Hindlimb muscle (tissue), 1 donor: Measurements from ENCODE around the gene GABRB2. TPM values are rescaled to one million over a fixed set of nuclear protein-coding genes. Genes with fewer than 3 reads are reported as not detected.
"Not testable (repeated sequence)": the region's sequence is repeated elsewhere in the genome, so short reads cannot be mapped to it uniquely, and the experiment has no call there.

Experiments used
- DNase-seq: peaks from one replicate; pipeline ENCODE4 v3.0.0-alpha.2; 2013
- polyA plus RNA-seq: library from polyadenylated mRNA; unstranded; fragments of 120-200 nt; gene quantifications from one replicate; pipeline ENCODE4 v1.2.1, GENCODE V29; 2013; ENCODE audit not compliant: insufficient read length

GABRB2 gene
- polyA plus RNA-seq, 1 donor: 0.18 TPM

DNA sequence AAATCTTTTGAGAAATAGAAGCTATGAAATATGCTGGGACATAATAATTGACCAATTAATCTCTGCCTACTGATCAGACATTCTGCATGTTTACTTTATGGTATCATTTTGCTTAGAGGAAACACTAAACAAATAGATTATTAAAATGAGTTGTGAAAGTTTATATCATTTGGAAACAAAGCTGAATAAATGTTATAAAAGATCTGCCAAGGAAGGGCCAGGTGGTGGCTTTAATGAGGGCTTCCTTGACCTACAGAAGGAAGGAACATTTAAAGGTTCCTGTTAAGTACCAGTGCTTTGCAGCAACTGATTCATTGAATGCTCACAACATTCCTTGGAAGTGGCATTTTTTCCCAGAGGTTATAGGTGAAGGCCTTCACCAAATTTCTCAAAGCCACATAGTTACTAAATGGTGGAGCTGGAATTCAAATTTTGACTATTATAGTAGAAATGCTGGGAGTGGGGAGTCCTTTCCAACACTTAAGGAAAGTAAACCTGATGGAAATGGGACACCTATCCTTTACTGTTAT, 250.7 kb downstream of the GABRB2 start:
- no peak for DNase-seq

DNA sequence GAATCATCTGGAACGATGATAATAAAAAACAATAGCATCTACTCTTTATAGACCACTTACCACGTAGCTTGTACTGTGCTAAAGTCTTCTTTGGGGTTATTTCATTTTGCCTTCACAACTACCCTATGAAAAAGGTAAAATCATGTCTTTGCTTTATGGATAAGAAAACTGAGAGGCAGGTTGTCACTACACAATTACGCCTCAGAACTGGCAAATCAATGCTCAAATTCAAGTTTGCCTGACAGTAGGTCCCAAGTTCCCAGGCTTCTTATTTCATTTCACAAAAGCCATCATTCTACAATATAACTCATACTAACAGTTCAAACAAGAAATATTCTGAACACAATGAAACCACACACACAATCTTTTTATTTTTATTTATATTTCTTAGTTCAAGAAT, 258.5 kb downstream of the GABRB2 start:
- DNase-seq: no peak

DNA sequence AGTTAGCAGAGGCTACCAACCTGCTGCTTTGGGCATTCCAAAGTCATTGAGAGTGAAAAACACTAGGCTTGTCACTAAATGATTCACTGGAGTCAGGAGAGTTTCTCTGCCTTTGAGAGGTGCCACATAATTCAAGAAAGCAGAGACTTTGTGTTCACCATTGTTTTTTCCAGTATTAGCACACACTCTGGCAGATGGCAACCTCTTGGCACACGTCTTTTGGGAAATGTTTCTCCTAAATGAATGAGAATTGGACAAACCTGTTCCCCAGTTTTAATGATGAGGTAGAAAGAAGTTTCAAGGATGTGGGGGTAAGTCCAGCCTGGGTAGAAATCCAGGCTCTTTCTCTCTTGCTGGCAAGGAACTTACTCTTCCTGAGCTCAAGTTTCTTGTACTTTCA, 259.1 kb downstream of the GABRB2 start:
- no peak for DNase-seq

DNA sequence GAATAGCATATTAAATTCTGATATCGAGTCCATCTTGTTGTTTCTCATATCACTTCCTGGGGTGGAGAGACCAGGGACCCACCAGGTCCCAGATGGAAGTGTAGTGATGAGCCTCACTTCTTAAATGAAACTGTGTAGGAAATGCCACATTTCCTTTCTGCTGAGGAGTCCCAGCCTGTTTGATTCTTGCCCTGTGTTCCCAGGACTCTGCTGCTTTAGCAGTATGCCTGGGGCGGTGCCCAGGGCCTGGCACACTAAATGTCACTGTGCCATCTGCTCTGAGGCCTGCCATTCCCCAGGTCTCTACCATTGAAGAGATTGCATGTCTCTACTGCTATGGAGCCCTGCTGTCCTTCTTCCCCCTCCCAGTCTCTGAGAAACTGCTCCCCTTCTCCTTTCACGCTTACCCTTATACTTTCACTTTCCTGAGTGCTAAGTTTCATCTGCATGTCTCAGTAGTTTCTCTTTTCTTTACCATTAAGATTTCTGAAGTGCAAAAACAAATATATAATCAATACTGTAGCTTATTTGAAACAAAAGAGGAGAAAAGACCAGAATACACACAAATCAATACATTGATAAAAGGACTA, 260.4 kb downstream of the GABRB2 start:
- DNase-seq: no peak

DNA sequence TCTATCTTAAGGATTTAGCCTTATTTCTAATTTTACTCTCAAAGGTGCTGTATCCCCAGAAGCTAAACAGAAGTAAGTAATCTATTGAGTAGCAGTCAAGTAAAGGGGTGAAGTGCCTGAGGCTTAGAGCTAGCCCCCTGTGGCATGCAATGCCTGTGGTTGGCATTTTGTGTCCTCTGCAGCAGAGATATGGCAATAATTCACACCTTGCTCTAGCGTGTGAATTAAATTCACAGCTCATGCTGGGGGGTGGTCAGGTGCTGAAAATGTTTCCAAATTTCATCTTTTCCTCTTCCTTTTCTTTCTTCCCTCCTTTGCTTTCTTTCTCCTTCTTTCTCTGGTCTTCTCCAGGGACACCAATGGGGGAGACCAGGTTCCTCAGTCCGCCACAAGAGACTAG, 262.1 kb downstream of the GABRB2 start:
- DNase-seq: no peak

DNA sequence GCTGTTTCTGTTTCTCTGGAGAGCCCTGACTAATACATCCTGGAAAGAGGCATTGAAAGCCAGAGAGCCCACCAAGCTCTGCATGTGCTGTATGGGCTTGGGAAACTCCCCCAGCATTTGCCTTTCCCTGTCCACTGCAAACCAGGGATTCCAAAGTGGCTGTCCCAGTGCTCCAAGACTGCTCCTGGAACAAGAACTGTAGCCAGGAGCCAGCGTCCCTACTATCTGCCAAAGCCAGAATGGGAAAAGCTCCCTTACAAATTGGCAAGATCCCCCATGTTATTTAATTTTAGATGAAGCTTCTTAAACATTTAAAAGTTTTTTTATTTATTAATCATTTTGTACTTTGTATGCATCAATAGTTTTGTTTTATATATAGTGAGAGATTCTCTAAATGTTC, 263.2 kb downstream of the GABRB2 start:
- DNase-seq: no peak

DNA sequence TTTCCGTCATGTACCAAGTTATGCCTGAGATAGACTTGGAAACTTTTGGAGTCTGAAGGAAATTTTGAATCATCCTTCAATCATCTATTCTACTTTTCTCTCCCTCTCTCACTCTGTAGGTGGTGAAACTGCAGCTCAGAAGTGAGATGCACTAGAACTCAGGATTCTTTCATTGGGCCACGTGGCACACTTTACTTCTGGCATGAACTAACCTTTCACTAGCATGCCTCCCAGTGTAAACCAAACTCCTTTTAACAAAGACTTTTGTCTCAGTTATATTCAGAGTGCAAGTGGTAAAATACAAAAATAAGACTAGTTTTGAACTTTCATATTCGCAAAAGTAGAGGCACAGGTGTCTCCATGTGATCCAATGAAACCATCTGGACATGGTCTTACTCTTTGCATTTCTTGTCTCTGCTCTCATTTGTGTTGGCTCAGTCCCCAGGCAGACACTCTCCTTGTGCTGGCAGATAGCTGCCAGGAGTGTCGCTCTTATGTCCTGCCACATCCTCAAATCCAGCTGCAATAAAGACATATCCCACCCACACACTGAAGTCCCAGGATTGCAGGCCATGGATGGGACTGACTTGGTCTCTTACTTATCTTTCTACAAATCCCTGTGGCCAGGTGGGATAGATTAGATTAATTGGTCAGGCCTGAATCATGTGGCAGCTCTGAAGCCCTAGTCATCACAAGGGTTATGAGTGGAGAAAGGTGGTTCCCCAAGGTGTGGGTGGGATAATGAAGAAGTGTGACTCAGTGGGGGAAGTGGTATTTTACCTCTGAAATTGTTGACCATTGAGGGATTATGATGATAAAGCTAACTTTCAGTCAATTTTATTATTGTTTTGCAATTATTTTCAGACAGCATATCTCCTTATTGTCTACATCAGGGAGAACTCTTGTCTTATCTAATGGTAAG, 267.5 kb downstream of the GABRB2 start:
- DNase-seq: no peak

DNA sequence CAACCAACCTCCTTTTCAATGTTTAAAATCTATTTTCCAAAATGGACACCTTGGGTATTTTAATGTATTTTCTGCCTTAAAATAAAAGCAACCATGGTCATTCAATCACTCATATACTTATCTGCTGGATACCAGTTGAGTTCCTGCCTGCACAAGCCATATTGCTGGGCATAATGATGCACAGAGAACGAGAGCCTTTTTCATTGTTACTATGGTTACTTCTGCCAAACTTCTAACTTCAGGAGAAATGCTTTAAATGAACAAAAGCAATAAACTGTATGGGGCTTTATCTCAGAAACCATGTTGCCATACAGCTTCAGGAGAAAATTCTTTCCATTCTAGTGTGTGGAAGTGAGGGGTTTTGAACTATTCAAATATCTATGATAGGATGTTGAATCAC, 269.5 kb downstream of the GABRB2 start:
- no peak for DNase-seq

DNA sequence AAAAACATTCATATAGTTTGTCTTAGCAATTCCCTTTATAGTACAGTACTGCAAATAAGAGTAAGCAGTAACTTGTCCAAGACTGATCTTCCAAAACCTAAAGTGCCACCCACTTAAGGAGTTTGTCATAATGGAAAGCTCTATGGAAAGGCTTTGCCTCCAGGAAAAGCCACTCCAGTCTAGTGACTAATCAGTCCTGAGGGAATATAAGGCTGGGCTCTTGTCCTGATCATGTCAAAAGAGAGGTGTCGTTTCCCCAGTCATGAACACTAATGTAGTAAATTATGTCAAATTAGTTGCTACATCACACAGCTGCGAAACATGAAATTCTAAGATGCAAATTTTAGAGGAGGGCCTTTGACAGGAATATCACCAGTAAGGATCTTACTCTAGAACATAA, 271.6 kb downstream of the GABRB2 start:
- no peak for DNase-seq

DNA sequence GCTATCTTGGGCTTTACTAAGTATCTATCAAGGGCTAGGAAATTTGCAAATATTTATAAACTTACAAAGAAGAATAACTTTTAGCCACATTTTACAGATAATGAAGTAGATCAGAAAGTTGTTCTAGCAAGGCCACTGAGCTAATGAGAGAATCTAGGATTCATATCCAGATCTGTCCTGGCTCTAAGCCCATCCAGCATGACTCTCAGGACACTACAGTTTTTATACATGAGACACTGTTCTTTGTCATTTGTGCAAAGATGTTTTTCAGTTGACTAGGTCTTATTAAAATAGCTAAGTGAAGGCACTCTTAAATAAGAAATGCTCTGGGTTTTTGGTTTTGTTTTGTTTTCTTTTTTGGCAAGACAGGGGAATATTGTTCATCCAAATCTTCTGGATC, 273.1 kb downstream of the GABRB2 start:
- no peak for DNase-seq

DNA sequence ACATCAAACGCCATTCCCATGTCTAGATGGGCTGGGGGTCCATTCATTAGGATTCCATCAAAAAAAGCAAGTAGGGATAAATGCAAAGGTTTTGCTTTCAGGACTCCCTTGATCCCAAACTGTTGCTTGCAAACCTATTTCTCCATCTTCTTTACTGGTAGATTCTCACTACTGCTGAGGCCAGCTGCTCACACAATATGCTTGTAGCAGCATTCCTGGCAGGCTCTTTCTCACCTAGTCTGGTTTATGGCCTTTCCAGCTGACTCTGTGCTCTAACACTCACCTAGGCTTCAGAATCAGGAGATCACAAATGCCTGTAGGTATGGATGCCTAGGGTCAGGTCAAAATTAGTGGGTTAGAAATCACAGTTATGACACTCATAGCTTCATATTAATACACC, 274.7 kb downstream of the GABRB2 start:
- DNase-seq: no peak

DNA sequence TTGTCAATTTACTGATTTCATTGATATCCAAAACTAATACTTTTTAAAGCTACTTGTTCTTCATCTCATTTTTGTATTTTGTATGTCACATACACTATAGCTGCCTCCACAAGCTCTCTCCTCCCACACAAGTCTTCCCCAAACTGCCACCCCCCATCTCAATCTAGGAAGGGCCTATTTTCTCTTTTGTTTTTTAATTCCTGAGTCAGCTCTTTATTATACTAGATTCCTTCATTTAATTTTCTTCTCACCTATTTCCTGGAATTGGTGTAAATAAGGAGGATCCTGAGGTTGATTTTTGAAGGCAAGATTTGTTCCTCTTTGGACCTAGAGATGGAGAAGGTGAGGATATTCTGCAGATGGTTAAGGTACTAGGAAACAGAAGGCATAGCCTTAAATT, 277.4 kb downstream of the GABRB2 start:
- no peak for DNase-seq

DNA sequence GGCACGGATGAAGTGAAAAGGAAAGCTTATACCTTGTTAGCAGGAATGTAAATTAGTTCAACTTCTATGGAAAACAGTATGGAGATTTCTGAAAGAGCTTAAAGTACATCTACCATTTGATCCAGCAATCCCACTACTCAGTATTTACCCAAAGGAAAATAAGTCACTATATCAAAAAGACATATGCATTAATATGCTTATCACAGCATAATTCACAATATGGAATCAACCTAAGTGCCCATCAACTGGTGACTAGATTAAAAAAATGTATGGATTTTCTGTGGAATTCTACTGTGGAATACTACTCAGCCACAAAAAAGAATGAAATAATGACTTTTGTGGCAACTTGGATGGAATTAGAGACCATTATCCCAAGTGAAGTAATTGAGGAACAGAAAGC, 279.6 kb downstream of the GABRB2 start:
- no peak for DNase-seq

DNA sequence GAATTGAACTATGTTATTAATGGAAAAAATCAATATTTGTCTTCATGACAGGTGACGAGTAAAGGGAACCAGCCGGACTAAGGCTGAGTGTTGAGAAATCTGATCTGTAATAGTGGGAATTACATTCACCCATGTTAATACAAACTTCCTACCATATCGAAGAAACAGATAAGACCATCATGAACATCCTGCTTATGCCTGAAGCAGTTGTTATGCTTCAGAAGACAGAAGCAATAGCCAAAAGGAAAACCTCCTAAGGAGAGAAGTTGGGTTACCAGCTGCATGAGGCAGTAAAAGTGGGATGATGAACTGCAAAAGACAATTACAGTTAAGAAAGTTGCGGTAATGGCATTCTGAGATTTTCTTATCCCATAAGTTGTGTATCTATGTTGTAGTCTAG, 281.5 kb downstream of the GABRB2 start:
- DNase-seq: no peak

DNA sequence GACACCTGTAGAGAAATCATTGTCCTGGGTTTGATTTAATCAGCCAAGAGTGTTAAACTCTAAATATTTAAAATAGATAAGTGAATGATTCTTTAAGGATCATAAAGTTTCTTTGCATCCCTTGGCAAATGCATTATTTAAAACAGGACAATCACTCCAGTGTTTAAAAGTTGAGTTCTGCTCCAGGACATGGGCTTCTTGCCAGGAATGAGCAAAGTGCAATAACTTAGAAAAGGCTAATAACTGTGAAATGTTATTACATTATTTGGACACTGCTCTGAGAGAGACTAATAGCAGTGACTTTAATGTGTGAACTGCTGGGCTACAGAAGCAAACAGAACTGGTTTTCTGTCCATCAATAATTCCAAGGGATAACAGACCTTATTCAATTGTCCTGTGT, 283.3 kb downstream of the GABRB2 start:
- no peak for DNase-seq

DNA sequence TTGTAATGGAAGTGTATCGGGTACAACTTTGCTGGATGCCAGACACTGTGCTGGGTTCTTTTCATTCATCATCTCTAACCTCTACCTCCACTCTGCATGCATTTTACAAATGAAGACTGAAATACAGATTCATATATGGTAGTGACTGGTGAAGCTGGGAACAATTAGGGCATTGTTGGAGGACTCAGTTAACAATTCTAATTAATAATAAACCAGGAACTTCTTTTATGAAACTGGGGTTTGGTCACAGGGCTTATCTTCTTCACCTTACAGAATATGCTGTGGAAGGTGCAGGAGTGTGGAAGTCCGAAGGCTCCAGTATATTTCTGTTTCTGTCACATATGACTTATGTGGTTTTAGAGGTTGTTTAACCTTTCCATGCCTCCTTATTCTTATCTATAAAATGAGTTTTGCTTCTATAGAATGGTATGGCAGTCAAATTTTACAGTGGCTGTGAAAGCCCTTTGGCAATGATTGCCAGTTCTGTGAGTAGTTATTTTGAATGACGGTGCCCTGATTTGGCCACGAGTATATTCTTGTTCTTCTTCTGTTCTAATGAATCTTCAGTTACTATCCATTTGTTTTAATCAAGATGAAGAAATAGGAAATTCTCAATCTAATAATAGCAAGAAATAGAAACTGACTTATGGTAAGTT, 284.7 kb downstream of the GABRB2 start:
- no peak for DNase-seq

DNA sequence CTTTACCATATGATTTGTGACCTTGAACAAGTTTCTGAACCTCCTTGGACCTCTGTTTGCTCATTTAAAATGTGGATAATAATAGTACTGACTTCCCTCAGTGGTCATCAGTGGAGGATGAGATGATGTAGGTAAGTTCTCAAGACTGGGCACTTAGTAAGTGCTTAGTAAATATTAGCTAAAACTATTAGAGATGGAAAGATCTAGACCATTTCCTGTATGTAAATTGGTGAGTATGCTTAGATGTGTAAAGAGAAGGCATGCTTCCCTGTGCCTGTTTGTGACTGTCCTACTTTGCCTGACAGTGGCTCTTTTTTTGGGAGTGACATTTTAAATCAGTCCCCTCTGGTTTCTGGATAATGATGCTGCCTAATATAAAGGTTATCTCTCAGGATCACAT, 288.1 kb downstream of the GABRB2 start:
- no peak for DNase-seq

DNA sequence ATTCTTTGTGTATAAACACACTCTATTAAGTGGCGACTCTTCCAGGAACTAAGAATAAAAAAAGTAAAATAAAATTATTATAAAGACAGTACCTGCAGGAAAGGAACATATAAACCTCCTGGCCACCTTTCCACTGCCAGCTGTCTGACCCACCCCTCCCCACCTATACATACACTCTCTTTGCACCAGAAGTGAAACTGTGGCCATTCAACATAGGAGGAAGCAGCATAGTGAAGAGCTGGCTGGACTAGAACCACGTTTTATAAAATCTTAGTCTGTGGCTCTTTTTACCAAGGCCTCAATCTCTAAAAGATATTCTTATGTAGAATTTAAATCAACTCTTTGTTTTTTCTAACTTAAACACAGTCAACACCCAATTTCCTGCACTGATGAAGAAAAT, 289.6 kb downstream of the GABRB2 start:
- no peak for DNase-seq

DNA sequence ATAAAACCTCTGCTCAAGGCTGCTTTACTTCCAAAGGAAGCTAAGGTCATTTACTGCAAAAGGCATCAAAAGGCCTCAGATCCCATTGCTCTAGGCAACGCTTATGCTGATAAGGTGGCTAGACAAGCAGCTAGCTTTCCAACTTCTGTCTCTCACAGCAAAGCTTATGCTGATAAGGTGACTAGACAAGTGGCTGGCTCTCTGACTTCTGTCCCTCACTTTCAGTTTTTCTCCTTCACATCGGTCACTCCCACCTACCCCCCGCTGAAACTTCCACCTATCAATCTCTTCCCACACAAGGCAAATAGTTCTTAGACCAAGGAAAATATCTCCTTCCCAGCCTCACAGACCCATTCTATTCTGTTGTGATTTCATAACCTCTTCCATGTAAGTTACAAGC, 293.6 kb downstream of the GABRB2 start:
- not testable (repeated sequence) for DNase-seq

DNA sequence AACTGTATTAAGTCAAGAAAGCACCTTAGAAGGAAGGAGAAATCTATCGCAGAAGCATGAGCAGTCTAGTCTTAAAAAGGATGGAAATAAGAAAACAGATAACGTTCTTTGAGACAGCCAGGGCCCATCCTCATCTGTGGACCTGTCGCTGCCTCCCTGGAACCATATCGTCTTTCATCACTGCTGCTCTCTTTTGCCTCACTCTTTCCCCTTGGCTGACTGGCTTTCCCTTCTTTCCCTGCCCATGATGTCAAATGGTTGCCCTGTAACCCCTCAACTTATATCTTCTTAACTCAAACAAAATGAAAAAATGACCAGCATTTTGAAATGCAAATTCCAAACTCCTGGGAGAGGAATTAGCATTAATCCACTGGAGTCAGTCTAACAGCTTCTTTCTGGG, 299.8 kb downstream of the GABRB2 start:
- DNase-seq: no peak

DNA sequence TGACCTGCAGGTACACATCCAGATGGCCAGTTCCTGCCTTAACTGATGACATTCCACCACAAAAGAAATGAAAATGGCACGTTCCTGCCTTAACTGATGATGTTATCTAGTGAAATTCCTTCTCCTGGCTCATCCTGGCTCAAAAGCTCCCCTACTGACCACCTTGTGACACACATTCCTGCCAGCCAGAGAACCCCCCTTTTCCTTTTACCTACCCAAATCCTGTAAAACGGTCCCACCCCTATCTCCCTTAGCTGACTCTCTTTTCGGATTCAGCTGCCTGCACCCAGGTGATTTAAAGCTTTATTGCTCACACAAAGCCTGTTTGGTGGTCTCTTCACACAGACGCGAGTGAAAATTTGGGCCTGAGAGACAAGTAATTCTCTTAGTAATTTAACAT, 300.7 kb downstream of the GABRB2 start:
- DNase-seq: not testable (repeated sequence)
